Left ventricle myocardium inferior (tissue), 1 donor: ENCODE measurements around the gene KCTD4. TPM values are rescaled to one million over a fixed set of nuclear protein-coding genes. Genes with fewer than 3 reads are reported as not detected.
"Not testable (repeated sequence)": the region's sequence is repeated elsewhere in the genome, so short reads cannot be mapped to it uniquely, and the experiment has no call there.

Experiments used
- DNase-seq: peaks from one replicate; pipeline ENCODE4 v3.0.0-alpha.2; 2020
- H3K27ac ChIP-seq: fragments of 200-600 bp; replicated peaks from 2 replicates; pipeline ENCODE4 v1.8.0; 2021
- H3K27me3 ChIP-seq: fragments of 200-600 bp; 2 replicates; pipeline ENCODE4 v1.8.0; 2021; ENCODE audit warnings: low read depth
- H3K36me3 ChIP-seq: fragments of 200-600 bp; 2 replicates; pipeline ENCODE4 v1.8.0; 2021
- H3K4me1 ChIP-seq: fragments of 200-600 bp; 2 replicates; pipeline ENCODE4 v1.8.0; 2021
- H3K4me3 ChIP-seq: fragments of 200-600 bp; 2 replicates; pipeline ENCODE4 v1.8.0; 2021; ENCODE audit warnings: mild to moderate bottlenecking, moderate library complexity
- H3K9me3 ChIP-seq: fragments of 200-600 bp; replicated peaks from 2 replicates; pipeline ENCODE4 v1.8.0; 2021
- CTCF ChIP-seq: fragments of 200-600 bp; IDR thresholded peaks from 2 replicates; pipeline ENCODE4 v1.8.0; 2021; ENCODE audit warnings: antibody characterized with exemption, mild to moderate bottlenecking, borderline replicate concordance
- intact Hi-C: fragments of 100-400 bp; cut with micrococcal nuclease; formaldehyde crosslinking; loops from one replicate; pipeline ENCODE4 v1.11.0; 2022
- long read RNA-seq: library from polyadenylated mRNA; unstranded; transcript quantifications from one replicate; pipeline ENCODE4 v2.0.0, GENCODE V29; 2021
- total RNA-seq: library from RNA; stranded (reverse); fragmentation: NEBNext Ultra II Directional; extraction: Animal tissue kit (Norgen Biotek cat#: 25700); gene quantifications from one replicate; pipeline ENCODE4 v1.2.1, GENCODE V29; 2021
- donor health status: DM: no; HTN: yes; CAD: no; lungs with severe emphysema.

Gene KCTD4
- total RNA-seq, result 0.11 TPM
- long read RNA-seq, result 0 reads

- Histone ChIP-seq H3K27me3 (no peaks in the 10 kb centered on the region), H3K4me1 (peaks cover 30% of the 10 kb centered on the region), H3K9me3 (no peaks in the 10 kb centered on the region), H3K27ac (peak within 1 kb of the TSS; percentile 3), H3K36me3 (no peaks in the 10 kb centered on the region), H3K4me3 (no peak within 1 kb of the TSS)
- no peak for DNase-seq
- no peak for TF ChIP-seq CTCF
- intact Hi-C loops, result no loop called here
Observed at GRCh38 chr13:45200701-45201232, at the start of gene KCTD4. Gene KCTD4, minus strand, starts transcription at chr13:45201045. Its CDS starts 6,478 bp downstream, at chr13:45194567.

- Histone ChIP-seq H3K4me3 (no peak overlapping the region), H3K9me3 (no peaks in the 10 kb centered on the region), H3K36me3 (peaks cover 18% of the 10 kb centered on the region), H3K4me1 (no peaks in the 10 kb centered on the region), H3K27me3 (no peaks in the 10 kb centered on the region), H3K27ac (no peak overlapping the region)
- intact Hi-C loops, result no loop called here
- TF ChIP-seq CTCF, result no peak
- DNase-seq, result no peak
Observed at GRCh38 chr13:45249662-45250061, 48.8 kb upstream of the KCTD4 start.

- intact Hi-C loops, DNase-seq, H3K9me3 ChIP-seq: not testable (repeated sequence)
Observed at GRCh38 chr13:45244736-45245135, 43.9 kb upstream of the KCTD4 start.

GRCh38 chr13:45243077-45243476 lies 42.2 kb upstream of the KCTD4 start:
- H3K4me3 ChIP-seq, result no peak overlapping the region
- peaks cover 20% of the 10 kb centered on the region for H3K4me1 ChIP-seq
- no peak for DNase-seq
- no peaks in the 10 kb centered on the region for H3K9me3 ChIP-seq
- intact Hi-C loops, result no loop called here
- TF ChIP-seq CTCF, result no peak
- H3K27me3 ChIP-seq, result no peaks in the 10 kb centered on the region
- H3K36me3 ChIP-seq, result no peaks in the 10 kb centered on the region
- no peak overlapping the region for H3K27ac ChIP-seq

More at GRCh38 chr13:45244736-45245135, 43.9 kb upstream of the KCTD4 start:
- not testable (repeated sequence) for H3K36me3 ChIP-seq, H3K4me3 ChIP-seq, H3K27ac ChIP-seq, H3K27me3 ChIP-seq
- peaks cover 20% of the 10 kb centered on the region for H3K4me1 ChIP-seq

GRCh38 chr13:45242524-45242923 lies 41.7 kb upstream of the KCTD4 start:
- TF ChIP-seq CTCF, result no peak
- Histone ChIP-seq H3K4me1 (peaks cover 20% of the 10 kb centered on the region), H3K36me3 (no peaks in the 10 kb centered on the region), H3K27ac (peak overlapping the region; percentile 34), H3K9me3 (no peaks in the 10 kb centered on the region), H3K27me3 (no peaks in the 10 kb centered on the region), H3K4me3 (no peak overlapping the region)
- DNase-seq, result no peak
- intact Hi-C loops, result no loop called here

GRCh38 chr13:45242070-45242469 lies 41.2 kb upstream of the KCTD4 start:
- DNase-seq, result no peak
- Histone ChIP-seq H3K4me3 (no peak overlapping the region), H3K9me3 (no peaks in the 10 kb centered on the region), H3K27me3 (no peaks in the 10 kb centered on the region), H3K36me3 (no peaks in the 10 kb centered on the region), H3K4me1 (peaks cover 20% of the 10 kb centered on the region), H3K27ac (peak overlapping the region; percentile 34)
- intact Hi-C loops, result no loop called here
- no peak for TF ChIP-seq CTCF
